ENCODE data around the gene ADD3.

ADD3 gene

DNA sequence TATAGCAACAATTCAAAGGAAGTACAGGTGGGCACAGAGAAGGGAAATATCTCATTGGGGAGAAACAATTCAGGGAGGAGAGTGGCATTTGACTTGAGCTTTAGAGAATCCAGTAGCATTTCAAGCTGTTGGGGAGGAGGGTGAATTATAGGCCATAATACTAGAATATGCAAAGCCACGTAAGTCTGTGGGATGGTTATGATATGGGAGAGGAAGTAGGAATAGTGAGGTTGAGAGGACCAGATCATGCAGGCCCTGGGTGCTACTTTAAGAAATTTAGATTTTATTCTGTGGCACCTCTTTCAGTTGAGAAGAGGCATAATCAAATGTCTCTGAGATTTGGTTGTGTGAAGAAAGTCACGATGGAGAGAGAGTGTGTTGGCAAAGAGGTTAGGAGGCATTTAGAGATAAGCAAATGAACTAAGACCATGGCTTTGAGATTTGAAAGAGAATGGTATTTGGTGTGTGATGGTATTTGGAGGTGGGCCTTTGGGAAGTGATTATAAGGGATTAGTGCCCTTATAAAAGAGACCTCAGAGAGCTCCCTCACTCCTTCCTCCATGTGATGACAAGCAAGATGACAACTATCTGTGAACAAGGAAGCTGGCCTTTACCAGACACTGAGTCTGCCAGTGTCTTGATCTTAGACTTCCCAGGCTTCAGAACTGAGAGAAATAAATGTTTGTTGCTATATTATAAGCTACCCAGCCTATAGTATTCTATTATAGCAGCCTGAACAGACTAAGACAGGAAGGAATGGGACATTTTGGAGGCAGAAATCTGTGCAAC is 15.1 kb downstream of the ADD3 start:
- intact Hi-C loops (cut with DNase I; ENCODE audit: low total_unique reads), result no loop called here
- H3K27ac ChIP-seq, result no peak overlapping the region
- no peak overlapping the region for H3K4me3 ChIP-seq
- H3K9me3 ChIP-seq, result no peaks in the 10 kb centered on the region
- TF ChIP-seq, protein P1, sequence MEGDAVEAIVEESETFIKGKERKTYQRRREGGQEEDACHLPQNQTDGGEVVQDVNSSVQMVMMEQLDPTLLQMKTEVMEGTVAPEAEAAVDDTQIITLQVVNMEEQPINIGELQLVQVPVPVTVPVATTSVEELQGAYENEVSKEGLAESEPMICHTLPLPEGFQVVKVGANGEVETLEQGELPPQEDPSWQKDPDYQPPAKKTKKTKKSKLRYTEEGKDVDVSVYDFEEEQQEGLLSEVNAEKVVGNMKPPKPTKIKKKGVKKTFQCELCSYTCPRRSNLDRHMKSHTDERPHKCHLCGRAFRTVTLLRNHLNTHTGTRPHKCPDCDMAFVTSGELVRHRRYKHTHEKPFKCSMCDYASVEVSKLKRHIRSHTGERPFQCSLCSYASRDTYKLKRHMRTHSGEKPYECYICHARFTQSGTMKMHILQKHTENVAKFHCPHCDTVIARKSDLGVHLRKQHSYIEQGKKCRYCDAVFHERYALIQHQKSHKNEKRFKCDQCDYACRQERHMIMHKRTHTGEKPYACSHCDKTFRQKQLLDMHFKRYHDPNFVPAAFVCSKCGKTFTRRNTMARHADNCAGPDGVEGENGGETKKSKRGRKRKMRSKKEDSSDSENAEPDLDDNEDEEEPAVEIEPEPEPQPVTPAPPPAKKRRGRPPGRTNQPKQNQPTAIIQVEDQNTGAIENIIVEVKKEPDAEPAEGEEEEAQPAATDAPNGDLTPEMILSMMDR (IDR thresholded peaks at IDR 0.05), result no peak
- DNase-seq, result no peak
- H3K36me3 ChIP-seq, result no peaks in the 10 kb centered on the region
- no peaks in the 10 kb centered on the region for H3K27me3 ChIP-seq
- peaks cover 0 to 13% (median 6%) of the 10 kb centered on the region in 4 donors for H3K4me1 ChIP-seq

DNA sequence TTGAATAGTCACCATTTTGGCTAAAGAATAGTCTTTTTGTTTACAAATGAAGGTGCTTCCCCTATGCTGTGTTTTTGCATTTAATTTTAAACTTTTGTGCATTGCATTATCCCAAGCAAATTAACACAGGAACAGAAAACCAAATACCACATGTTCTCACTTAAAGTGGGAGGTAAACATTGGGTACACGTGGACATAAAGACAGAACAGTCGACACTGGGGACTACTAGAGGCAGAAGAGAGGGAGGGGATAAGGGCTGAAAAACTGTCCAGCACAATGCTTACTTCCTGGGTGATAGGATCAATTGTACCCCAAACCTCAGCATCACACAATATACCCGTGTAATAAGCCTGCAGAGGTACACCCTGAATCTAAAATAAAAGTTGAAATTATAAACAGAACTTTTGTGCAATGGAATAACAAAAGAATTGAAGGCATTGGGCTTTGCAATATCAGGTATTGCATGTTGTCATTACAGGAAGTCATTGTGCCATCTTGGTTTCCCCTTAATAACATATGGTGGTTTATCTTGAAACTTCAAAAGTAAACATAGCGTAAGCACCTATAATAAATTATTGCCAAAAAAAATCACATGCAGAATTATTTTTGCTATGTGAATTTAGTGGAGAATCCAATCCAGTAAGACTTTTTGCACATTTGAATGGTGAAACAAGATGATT is 16.1 kb downstream of the ADD3 start:
- Histone ChIP-seq H3K4me3 (no peak overlapping the region), H3K36me3 (no peaks in the 10 kb centered on the region), H3K4me1 (peaks cover 0 to 13% (median 4%) of the 10 kb centered on the region in 4 donors), H3K9me3 (no peaks in the 10 kb centered on the region), H3K27me3 (no peaks in the 10 kb centered on the region), H3K27ac (no peak overlapping the region)
- intact Hi-C loops (cut with DNase I; ENCODE audit: low total_unique reads), result no loop called here
- TF ChIP-seq, protein P1 (IDR thresholded peaks at IDR 0.05), result no peak
- DNase-seq, result no peak

DNA sequence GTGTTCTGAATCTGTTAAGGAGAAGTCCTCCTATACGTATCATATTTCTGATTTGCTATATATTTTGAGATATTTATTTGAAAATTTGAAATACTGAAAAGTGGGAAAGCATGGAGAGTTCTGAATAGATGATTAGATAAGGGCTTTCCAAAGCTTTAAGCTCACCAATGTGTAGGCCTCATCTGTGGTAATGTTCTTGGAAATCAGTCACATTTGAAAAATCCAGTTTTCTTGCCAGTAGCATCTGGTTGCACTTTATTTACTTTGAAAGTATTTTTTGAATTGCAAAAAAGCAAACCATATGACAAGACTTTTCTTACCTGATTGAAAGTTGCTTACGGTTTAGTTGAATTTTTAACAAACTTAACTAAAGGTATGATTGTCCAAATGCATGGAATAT is 21.7 kb downstream of the ADD3 start:
- DNase-seq, result no peak
- intact Hi-C loops (cut with DNase I; ENCODE audit: low total_unique reads), result no loop called here
- H3K4me3 ChIP-seq, result no peak overlapping the region
- H3K4me1 ChIP-seq, result peaks cover 0 to 34% (median 20%) of the 10 kb centered on the region in 4 donors
- no peak overlapping the region for H3K27ac ChIP-seq
- TF ChIP-seq, protein P1 (IDR thresholded peaks at IDR 0.05), result no peak
- no peaks in the 10 kb centered on the region for H3K9me3 ChIP-seq
- H3K36me3 ChIP-seq, result no peaks in the 10 kb centered on the region
- H3K27me3 ChIP-seq, result no peaks in the 10 kb centered on the region

DNA sequence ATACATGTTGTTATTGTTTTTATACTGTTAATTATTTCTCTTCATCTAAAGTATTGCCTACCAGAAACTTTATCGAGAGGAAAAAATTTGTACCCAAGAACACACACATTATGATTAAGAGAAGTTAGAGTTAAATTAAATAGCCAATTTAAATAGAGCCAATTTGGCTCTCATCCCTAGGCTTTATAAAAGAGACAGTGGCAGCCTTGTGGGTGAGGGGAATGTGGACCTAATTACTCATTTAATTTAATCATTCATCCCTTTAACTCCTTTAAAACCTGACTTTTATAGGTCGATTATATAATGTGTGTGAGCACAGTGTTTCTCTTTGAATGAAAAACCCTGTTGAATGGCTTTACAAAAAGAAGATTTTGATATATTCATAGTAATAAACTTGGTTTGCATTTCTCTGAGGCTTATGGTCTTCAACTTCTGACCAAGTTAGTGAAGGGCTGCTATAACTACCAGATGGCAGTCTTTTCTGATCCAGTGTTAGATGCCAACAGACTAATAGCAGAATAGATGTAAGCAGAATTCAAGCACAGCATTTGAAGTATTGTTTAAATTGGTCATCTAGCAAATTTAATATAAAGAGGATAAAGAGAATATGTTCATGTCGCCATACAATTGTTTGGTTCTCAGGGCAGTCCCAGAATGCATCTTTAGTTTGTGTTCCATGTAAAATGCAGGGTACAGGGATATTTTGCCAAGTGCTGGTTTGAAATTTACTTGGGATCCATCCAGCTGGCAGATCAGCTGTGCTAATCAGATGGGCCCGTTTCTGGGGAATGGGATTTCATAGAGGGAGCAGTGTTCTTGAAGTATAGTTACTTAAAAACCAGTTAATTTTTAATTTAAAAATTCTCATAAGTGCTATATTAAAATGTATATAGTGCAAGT is 25.3 kb downstream of the ADD3 start:
- peak overlapping the region; percentile 28 to 37 for H3K27ac ChIP-seq
- intact Hi-C loops (cut with DNase I; ENCODE audit: low total_unique reads), result no loop called here
- TF ChIP-seq, protein P1 (IDR thresholded peaks at IDR 0.05), result no peak
- no peak overlapping the region for H3K4me3 ChIP-seq
- H3K36me3 ChIP-seq, result no peaks in the 10 kb centered on the region
- no peaks in the 10 kb centered on the region for H3K27me3 ChIP-seq
- peaks cover 0 to 48% (median 32%) of the 10 kb centered on the region in 4 donors for H3K4me1 ChIP-seq
- H3K9me3 ChIP-seq, result no peaks in the 10 kb centered on the region
- DNase-seq, result no peak

DNA sequence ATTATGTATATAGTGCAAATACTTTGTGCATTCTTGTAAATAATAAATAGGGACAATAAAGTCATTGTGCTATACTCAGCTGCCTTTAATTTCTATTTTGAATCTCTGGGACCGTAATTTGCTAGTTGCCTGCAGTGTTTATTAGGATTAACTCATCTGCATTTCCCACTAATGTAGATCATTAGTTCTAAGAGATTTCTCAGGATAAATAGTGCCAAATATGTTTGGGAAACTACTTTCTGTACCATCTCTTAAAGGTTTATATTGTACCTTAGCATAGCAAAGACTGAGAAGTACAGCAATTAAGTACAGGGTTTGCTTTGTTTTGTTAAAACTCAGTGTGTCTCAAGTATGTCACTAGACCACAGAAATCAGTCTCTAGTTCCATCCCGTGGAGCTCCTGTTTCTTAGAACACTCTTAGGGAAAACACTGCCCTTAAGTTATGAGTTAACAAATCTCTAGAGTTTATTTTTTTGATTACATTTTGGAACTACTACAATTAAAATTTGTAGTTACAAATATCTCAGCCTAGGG is 26.0 kb downstream of the ADD3 start:
- no peak for DNase-seq
- intact Hi-C loops (cut with DNase I; ENCODE audit: low total_unique reads), result no loop called here
- H3K9me3 ChIP-seq, result no peaks in the 10 kb centered on the region
- H3K4me3 ChIP-seq, result no peak overlapping the region
- peaks cover 0 to 48% (median 32%) of the 10 kb centered on the region in 4 donors for H3K4me1 ChIP-seq
- H3K27ac ChIP-seq, result peak overlapping the region in 1 of 2 donors; percentile 37
- no peaks in the 10 kb centered on the region for H3K36me3 ChIP-seq
- no peaks in the 10 kb centered on the region for H3K27me3 ChIP-seq
- TF ChIP-seq, protein P1 (IDR thresholded peaks at IDR 0.05), result no peak

All from tibial artery (tissue), 4 donors.